GM12878 (cell line): ENCODE measurements around the gene LURAP1L. TPM values are rescaled to one million over a fixed set of nuclear protein-coding genes. Genes with fewer than 3 reads are reported as not detected.

ENCODE experiments used
- CEBPZ ChIP-seq: fragments of 150-350 bp; IDR thresholded peaks from 2 replicates; pipeline ENCODE4 v1.6.1; 2016; ENCODE audit warnings: low read depth, low read length
- CHD4 ChIP-seq: fragments of 200-600 bp; sonication (generic); IDR thresholded peaks from 2 replicates; pipeline ENCODE4 v1.6.1; 2016; ENCODE audit warnings: mild to moderate bottlenecking
- DPF2 ChIP-seq: fragments of 450-650 bp; IDR thresholded peaks from 2 replicates; pipeline ENCODE4 v1.6.1; 2017; ENCODE audit warnings: mild to moderate bottlenecking
- EED ChIP-seq: sonication (generic); IDR thresholded peaks from 2 replicates; pipeline ENCODE4 v1.6.1; 2016; ENCODE audit warnings: antibody characterized with exemption, low read depth
- EZH2 ChIP-seq: IDR thresholded peaks from 2 replicates; pipeline ENCODE4 v1.6.1; 2012; ENCODE audit warnings: low read depth, mild to moderate bottlenecking, control low read depth, inconsistent platforms, low read length, borderline replicate concordance; ENCODE audit not compliant: control insufficient read depth
- FOXK2 ChIP-seq: fragments of 450-650 bp; IDR thresholded peaks from 2 replicates; pipeline ENCODE4 v1.6.1; 2017; ENCODE audit warnings: mild to moderate bottlenecking, moderate library complexity
- FOXM1 ChIP-seq: IDR thresholded peaks from 2 replicates; pipeline ENCODE4 v1.6.1; 2012; ENCODE audit warnings: low read depth, mild to moderate bottlenecking, inconsistent platforms, low read length, moderate library complexity
- MLLT1 ChIP-seq: fragments of 450-650 bp; IDR thresholded peaks from 2 replicates; pipeline ENCODE4 v1.6.1; 2016; ENCODE audit warnings: mild to moderate bottlenecking
- MTA3 ChIP-seq: IDR thresholded peaks from 2 replicates; pipeline ENCODE4 v1.6.1; 2012; ENCODE audit warnings: low read length, inconsistent platforms, borderline replicate concordance
- SMC3 ChIP-seq: IDR thresholded peaks from 2 replicates; pipeline ENCODE4 v1.6.1; 2011; ENCODE audit warnings: low read length, improper control_type of control experiment, borderline replicate concordance
- SREBF1 ChIP-seq: IDR thresholded peaks from 2 replicates; pipeline ENCODE4 v1.6.1; 2012; ENCODE audit warnings: mild to moderate bottlenecking, low read length
- YBX1 ChIP-seq: fragments of 450-650 bp; IDR thresholded peaks from 2 replicates; pipeline ENCODE4 v1.6.1; 2016; ENCODE audit warnings: antibody characterized with exemption
- polyA plus RNA-seq, 11 experiments: library from polyadenylated mRNA; depleted of rRNA in 4 of 11; unstranded in 6 of 11; stranded (reverse) in 5 of 11; fragments of >200 nt; fragmentation: Nextera tagmentation in 4 of 11; fragmentation: Illumina TruSeq in 1 of 11; extraction: Ambion mirVana in 4 of 11; extraction: Trizol in 1 of 11; gene quantifications; 1 replicate in 1 of 11; 2 replicates in 10 of 11; pipeline versions ENCODE4 v1.2.1 to v1.2.3, GENCODE V29; 2011 to 2016; ENCODE audit warnings: inconsistent platforms in 2 of 11, missing spikeins in 2 of 11, low read depth in 1 of 11
- total RNA-seq, 4 experiments: library from RNA; depleted of rRNA in 3 of 4; stranded (reverse); fragments of >200 nt in 3 of 4; fragmentation: Illumina TruSeq in 1 of 4; extraction: Trizol in 1 of 4; gene quantifications; 2 replicates each; pipeline versions ENCODE4 v1.2.1 to v1.2.3, GENCODE V29; 2013 to 2021

The LURAP1L gene
- total and polyA plus RNA-seq, 10 of the 15 experiments (the other 5 are each of a cell fraction or from before 2014, with no cell fraction given), result 0.19 to 3.7 (median 0.69) TPM

DNA sequence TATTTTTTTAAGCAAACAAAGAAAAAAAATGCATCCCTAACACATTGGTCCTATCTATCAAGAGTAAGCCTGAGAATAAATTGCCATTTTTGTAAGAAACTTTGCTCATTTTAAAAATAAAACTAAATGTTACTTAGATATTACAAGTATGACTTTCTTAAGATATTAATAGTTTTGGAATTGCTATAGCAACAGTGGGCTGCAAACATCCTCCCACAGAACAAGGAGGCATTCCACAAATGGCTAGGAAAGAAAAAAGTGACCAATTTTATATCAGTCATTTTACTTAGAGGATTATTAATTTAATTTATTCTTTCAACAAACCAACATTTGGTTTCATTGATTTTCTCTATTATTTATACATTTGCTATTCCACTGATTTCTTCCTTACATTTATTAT, 63.7 kb downstream of the LURAP1L start (continued):
- TF ChIP-seq CEBPZ (no peak), CHD4 (no peak), EED (no peak), EZH2 (no peak), MTA3 (no peak), SREBF1 (no peak), FOXK2 (no peak), DPF2 (no peak), YBX1 (no peak), FOXM1 (no peak), MLLT1 (no peak), SMC3 (no peak)
- TF ChIP-seq, all 136 proteins: peak for 0
